HEK293 (cell line): ENCODE measurements around the gene PAEP.

ENCODE experiments used
- ZNF121 ChIP-seq: fragments of 450-650 bp; formaldehyde crosslinking; IDR thresholded peaks from 2 replicates; pipeline ENCODE4 v1.5.1; 2016; ENCODE audit warnings: missing biosample characterization, missing genetic modification characterization
- TF ChIP-seq, protein P1 (sequence below): fragments of 450-650 bp; formaldehyde crosslinking; IDR thresholded peaks from 2 replicates; pipeline ENCODE4 v1.5.1; 2016; ENCODE audit warnings: missing biosample characterization, missing genetic modification characterization
- TF ChIP-seq, protein P2 (sequence below): fragments of 450-650 bp; formaldehyde crosslinking; IDR thresholded peaks from 2 replicates; pipeline ENCODE4 v1.5.1; 2016; ENCODE audit warnings: missing biosample characterization, missing genetic modification characterization, borderline replicate concordance
- TF ChIP-seq, protein P3 (sequence below): fragments of 450-650 bp; formaldehyde crosslinking; IDR thresholded peaks from 2 replicates; pipeline ENCODE4 v1.5.1; 2016; ENCODE audit warnings: missing biosample characterization, missing genetic modification characterization

DNA sequence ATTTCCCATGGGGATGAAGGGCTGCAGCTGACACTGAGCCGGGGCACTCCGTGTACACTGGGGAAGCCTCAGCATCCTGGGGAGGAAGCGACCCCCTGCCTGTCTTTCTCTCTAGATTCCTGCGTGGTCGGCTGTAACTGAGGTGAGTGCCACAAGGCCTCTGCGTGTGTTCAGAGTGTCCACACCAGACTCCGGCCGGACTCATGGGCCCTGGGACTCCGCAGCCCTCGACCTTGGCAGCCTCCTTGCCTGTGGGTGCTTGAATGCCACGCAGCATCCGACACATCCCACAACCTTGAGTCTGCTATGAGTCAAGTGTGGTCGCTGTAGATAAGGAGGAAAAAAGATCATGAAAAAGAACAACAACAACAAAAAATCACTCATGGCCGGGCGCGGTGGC is 23.4 kb downstream of the PAEP start:
- TF ChIP-seq, protein P1, sequence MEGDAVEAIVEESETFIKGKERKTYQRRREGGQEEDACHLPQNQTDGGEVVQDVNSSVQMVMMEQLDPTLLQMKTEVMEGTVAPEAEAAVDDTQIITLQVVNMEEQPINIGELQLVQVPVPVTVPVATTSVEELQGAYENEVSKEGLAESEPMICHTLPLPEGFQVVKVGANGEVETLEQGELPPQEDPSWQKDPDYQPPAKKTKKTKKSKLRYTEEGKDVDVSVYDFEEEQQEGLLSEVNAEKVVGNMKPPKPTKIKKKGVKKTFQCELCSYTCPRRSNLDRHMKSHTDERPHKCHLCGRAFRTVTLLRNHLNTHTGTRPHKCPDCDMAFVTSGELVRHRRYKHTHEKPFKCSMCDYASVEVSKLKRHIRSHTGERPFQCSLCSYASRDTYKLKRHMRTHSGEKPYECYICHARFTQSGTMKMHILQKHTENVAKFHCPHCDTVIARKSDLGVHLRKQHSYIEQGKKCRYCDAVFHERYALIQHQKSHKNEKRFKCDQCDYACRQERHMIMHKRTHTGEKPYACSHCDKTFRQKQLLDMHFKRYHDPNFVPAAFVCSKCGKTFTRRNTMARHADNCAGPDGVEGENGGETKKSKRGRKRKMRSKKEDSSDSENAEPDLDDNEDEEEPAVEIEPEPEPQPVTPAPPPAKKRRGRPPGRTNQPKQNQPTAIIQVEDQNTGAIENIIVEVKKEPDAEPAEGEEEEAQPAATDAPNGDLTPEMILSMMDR, result no peak
- TF ChIP-seq, protein P2, sequence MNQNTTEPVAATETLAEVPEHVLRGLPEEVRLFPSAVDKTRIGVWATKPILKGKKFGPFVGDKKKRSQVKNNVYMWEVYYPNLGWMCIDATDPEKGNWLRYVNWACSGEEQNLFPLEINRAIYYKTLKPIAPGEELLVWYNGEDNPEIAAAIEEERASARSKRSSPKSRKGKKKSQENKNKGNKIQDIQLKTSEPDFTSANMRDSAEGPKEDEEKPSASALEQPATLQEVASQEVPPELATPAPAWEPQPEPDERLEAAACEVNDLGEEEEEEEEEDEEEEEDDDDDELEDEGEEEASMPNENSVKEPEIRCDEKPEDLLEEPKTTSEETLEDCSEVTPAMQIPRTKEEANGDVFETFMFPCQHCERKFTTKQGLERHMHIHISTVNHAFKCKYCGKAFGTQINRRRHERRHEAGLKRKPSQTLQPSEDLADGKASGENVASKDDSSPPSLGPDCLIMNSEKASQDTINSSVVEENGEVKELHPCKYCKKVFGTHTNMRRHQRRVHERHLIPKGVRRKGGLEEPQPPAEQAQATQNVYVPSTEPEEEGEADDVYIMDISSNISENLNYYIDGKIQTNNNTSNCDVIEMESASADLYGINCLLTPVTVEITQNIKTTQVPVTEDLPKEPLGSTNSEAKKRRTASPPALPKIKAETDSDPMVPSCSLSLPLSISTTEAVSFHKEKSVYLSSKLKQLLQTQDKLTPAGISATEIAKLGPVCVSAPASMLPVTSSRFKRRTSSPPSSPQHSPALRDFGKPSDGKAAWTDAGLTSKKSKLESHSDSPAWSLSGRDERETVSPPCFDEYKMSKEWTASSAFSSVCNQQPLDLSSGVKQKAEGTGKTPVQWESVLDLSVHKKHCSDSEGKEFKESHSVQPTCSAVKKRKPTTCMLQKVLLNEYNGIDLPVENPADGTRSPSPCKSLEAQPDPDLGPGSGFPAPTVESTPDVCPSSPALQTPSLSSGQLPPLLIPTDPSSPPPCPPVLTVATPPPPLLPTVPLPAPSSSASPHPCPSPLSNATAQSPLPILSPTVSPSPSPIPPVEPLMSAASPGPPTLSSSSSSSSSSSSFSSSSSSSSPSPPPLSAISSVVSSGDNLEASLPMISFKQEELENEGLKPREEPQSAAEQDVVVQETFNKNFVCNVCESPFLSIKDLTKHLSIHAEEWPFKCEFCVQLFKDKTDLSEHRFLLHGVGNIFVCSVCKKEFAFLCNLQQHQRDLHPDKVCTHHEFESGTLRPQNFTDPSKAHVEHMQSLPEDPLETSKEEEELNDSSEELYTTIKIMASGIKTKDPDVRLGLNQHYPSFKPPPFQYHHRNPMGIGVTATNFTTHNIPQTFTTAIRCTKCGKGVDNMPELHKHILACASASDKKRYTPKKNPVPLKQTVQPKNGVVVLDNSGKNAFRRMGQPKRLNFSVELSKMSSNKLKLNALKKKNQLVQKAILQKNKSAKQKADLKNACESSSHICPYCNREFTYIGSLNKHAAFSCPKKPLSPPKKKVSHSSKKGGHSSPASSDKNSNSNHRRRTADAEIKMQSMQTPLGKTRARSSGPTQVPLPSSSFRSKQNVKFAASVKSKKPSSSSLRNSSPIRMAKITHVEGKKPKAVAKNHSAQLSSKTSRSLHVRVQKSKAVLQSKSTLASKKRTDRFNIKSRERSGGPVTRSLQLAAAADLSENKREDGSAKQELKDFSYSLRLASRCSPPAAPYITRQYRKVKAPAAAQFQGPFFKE (tag by site-specific recombination), result no peak
- TF ChIP-seq ZNF121 (tag by site-specific recombination), result no peak
- TF ChIP-seq, protein P3, sequence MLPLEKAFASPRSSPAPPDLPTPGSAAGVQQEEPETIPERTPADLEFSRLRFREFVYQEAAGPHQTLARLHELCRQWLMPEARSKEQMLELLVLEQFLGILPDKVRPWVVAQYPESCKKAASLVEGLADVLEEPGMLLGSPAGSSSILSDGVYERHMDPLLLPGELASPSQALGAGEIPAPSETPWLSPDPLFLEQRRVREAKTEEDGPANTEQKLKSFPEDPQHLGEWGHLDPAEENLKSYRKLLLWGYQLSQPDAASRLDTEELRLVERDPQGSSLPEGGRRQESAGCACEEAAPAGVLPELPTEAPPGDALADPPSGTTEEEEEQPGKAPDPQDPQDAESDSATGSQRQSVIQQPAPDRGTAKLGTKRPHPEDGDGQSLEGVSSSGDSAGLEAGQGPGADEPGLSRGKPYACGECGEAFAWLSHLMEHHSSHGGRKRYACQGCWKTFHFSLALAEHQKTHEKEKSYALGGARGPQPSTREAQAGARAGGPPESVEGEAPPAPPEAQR, result no peak
